ENCODE data around the gene IL13RA1.
A peak's percentile ranks its signal among the peaks of the same experiment; 100 is the strongest.

IL13RA1 gene

GRCh38 chrX:118726887-118727685, at the start of gene IL13RA1:
TSS of gene IL13RA1 (plus strand) at chrX:118727606. CDS start at chrX:118727639, 33 bp downstream.
- peak; percentile 59 for DNase-seq (ENCODE audit: low spot score)
- in situ Hi-C loops (cut with MboI; ENCODE audit: low pct_unique_long_range_greater_than_20kb, low sequenced_read_pairs, unreplicated experiment), result no loop called here
- TF ChIP-seq CTCF (IDR thresholded peaks at IDR 0.05; ENCODE audit: extremely low read depth, insufficient read depth, missing control alignments), result no peak

GRCh38 chrX:118679290-118679689, 48.1 kb upstream of the IL13RA1 start:
- TF ChIP-seq CTCF (IDR thresholded peaks at IDR 0.05; ENCODE audit: extremely low read depth, insufficient read depth, missing control alignments), result no peak
- in situ Hi-C loops (cut with MboI; ENCODE audit: low pct_unique_long_range_greater_than_20kb, low sequenced_read_pairs, unreplicated experiment), result no loop called here
- no peak for DNase-seq (ENCODE audit: low spot score)

GRCh38 chrX:118682258-118683014, 45.0 kb upstream of the IL13RA1 start:
- in situ Hi-C loops (cut with MboI; ENCODE audit: low pct_unique_long_range_greater_than_20kb, low sequenced_read_pairs, unreplicated experiment), result no loop called here
- no peak for TF ChIP-seq CTCF (IDR thresholded peaks at IDR 0.05; ENCODE audit: extremely low read depth, insufficient read depth, missing control alignments)
- DNase-seq (ENCODE audit: low spot score), result no peak

GRCh38 chrX:118685393-118685792, 42.0 kb upstream of the IL13RA1 start:
- in situ Hi-C loops (cut with MboI; ENCODE audit: low pct_unique_long_range_greater_than_20kb, low sequenced_read_pairs, unreplicated experiment), result no loop called here
- DNase-seq (ENCODE audit: low spot score), result no peak
- TF ChIP-seq CTCF (IDR thresholded peaks at IDR 0.05; ENCODE audit: extremely low read depth, insufficient read depth, missing control alignments), result no peak

- in situ Hi-C loops (cut with MboI; ENCODE audit: low pct_unique_long_range_greater_than_20kb, low sequenced_read_pairs, unreplicated experiment), result no loop called here
- TF ChIP-seq CTCF (IDR thresholded peaks at IDR 0.05; ENCODE audit: extremely low read depth, insufficient read depth, missing control alignments), result no peak
- no peak for DNase-seq (ENCODE audit: low spot score)
Observed at GRCh38 chrX:118688935-118689334, 38.5 kb upstream of the IL13RA1 start.

GRCh38 chrX:118693843-118694242, 33.6 kb upstream of the IL13RA1 start:
- in situ Hi-C loops (cut with MboI; ENCODE audit: low pct_unique_long_range_greater_than_20kb, low sequenced_read_pairs, unreplicated experiment), result no loop called here
- TF ChIP-seq CTCF (IDR thresholded peaks at IDR 0.05; ENCODE audit: extremely low read depth, insufficient read depth, missing control alignments), result no peak

More at GRCh38 chrX:118693843-118694242, 33.6 kb upstream of the IL13RA1 start:
- no peak for DNase-seq (ENCODE audit: low spot score)
